HG03159 (cell line): ENCODE data around the gene SPTBN1.
"Not testable (repeated sequence)": the region's sequence is repeated elsewhere in the genome, so short reads cannot be mapped to it uniquely, and the experiment has no call there.

Experiments used
- ATAC-seq: cut with Tn5 transposase; IDR thresholded peaks from one replicate; pipeline ENCODE4 v1.9.1; 2021; ENCODE audit warnings: mild to moderate bottlenecking, moderate library complexity; ENCODE audit not compliant: unreplicated experiment

The SPTBN1 gene

DNA sequence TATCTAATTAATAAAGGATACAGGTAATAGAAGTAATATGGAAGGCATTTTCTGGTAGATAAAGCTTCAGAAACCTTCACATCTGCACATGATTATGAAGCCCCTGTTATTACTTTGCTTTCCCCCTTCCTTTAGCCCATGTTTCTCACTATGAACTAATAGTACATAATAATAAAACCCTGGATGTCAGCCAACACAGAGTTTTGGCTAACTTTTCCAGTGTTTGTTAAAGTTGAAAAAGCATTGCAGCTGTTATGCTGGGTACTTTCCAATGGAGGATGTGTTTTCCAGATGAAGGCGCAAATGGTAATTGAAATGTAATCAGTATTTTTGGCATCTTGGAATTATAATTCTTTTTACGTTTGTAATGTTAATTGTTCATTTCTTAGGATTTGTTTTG, 43.5 kb downstream of the SPTBN1 start:
- ATAC-seq: no peak

DNA sequence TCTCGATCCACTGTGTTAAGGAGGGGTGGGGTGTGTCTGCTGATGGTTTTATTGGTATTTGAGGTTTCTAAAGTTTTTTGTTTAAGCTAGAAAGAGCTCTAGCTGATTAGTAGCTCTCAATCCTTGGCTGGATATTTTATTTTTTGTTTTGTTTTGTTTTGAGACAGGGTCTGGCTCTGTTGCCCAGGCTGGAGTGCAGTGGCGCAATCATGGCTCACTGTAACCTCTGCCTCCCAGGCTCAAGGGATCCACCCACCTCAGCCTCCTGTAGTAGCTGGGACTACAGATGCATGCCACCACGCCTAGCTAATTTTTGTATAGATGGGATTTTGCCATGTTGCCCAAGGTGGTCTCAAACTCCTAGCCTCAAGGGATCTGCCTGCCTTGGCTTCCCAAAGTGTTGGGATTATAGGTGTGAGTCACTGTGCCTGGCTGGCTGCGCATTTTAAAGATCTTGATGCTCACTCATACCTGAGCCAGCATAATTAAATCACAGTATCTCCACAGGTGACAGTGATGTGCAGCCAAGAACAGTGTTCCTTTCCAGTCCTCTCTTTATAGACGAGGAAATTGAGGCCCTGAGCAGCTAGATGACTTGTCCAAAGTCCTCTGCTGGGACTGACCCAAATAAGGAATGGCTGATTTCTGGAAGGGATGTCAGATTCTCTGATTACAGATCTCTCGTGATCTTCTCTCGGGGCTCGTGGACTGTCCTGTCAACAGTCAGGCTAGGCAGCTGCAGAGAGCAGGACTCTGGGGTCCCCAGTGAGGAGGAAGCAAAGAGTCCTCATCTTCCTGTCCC, 44.5 kb downstream of the SPTBN1 start:
- no peak for ATAC-seq

DNA sequence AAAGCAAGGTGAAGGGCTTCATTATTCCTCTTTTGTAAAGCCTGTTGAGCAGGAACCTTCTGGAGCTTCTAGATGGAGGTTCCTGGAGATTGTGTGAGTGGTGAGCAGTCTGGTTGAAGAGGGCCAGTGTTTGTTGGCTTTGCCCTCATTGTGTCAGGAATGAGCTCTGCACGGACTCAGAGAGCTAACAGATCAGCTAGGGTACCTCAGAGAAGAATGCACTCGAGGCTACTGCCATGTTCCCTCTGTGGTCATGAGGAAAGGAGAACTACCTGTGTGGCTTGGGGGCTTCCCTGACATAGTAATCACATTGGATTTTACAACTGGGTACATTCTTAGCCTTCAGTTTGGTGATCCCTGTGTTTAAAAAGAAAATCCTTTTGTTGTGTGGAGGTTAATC, 46.6 kb downstream of the SPTBN1 start:
- ATAC-seq: no peak

DNA sequence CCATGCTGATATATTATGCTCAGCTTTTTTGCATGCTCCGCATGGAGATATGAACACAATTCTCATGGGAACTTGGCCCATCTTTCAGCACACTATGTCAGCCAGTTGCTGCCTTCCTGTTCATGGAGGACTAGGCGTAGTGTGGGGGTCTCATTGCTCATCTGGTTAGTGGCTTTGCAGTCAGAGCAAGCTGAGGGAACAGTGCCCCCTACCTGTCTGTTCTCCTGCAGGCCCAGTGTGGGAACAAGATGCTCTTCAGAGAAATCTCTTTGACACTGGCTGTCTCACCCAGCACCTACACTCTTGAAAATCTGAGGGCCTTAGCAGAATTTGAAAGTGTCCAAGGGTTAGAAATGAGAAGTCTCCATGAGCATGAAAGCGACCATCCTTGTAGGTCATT, 47.1 kb downstream of the SPTBN1 start:
- ATAC-seq: no peak

DNA sequence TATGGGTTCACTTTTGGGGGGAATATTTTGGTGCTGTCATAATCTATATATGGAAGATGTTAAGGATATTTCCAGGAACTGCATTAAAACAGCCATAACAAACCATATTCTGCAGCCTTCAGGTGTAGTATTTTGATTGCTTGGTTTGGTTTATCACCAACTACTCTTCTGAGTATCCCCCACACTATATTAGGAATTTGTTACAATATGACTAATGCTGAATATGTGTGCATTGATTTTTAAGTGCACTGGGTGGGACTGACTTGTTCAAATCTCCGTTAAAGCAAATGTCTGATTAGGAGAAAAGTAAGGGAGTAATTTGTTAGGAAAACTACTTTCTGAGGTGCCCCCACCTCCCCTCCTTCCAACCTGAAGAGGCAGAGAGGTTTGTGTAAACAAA, 47.7 kb downstream of the SPTBN1 start:
- ATAC-seq: no peak

DNA sequence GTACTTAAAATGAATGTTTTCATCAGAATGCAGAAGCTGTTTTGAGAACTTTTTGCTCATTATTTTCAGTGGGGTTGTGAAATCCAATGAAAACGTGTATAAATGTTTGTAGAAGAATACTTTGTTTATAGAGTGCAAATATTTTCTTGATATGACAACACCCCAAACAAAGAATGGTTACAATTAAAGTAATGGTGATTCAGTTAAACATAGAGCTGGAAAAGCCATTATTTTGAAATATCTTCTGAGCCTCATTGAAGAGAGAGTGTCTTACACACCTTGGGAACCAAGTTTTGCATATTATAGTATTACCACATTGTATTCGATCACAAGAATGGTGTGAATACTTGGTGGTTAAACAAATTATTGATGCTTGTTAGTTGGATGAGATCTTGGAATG, 48.7 kb downstream of the SPTBN1 start:
- ATAC-seq: no peak

DNA sequence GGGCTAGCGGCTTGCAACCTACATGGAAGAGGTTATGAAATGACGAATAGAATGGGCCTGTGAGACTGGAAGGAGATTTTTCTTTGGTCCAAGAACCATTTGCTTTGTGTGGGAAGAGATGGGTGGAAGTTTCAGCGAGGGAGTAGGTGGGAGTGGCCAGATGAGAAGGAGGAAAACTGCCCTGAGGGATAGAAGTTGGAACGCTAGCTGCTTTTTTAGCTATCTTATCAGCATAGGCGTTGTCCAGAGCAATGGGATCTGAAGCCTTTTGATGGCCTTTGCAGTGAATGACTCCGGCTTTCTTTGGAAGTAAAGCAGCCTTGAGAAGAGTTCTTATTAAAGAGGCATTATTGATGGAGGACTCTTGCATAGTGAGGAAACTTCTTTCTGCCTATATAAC, 52.4 kb downstream of the SPTBN1 start:
- no peak for ATAC-seq

DNA sequence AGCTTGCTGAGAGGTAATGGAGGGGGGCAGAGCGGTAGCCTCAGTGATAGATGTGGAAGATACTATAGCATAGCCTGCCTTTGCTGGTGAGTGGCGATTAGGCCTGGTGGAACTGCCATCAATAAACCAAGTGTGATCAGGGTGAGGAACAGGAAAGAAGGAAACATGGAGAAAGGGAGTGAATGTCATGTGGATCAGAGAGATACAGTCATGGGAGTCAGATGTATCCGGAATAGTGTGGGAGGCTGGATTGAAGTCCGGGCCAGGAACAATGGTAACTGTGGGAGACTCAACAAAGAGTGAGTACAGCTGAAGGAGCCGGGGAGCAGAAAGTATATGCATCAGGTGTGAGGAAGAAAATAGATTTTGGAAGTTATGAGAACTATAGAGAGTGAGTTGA, 52.9 kb downstream of the SPTBN1 start:
- ATAC-seq: not testable (repeated sequence)

DNA sequence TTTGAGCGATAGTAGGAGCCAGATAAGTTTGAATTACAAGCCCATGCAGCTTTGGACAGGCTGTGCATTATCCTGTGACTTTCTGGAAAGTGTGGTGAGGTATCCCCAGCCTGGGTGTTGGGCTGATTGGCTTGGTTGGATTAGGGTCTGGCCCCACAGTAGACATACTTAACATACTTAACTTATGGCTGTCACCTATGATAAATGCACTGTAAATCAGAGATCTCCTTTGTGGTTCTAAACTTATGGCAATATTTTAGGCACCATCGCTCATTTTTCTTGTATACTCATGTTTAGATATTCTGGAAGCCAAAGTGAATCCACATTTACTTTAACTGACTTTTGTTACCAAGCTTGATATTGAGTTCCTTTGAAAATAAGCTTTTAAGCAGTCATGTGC, 54.8 kb downstream of the SPTBN1 start:
- ATAC-seq: no peak

DNA sequence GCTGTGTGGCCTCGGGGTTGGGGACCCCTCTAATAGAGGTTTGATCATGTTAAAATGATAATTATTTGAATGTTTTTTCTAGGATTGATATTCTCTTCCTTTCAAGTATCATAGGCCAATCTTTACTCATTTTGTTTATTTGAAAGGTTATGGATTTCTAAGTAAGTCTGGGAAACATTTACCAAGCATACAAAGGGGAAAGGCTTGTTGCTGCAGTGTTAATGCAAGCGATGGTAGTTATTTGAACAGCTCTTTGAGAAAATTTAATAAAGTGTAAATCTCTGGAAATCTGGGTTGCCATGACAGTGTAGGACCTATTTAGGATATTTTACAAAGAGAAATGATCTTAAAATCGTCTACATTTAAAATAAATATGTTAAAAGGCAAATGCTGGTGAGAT, 56.1 kb downstream of the SPTBN1 start:
- ATAC-seq: no peak

DNA sequence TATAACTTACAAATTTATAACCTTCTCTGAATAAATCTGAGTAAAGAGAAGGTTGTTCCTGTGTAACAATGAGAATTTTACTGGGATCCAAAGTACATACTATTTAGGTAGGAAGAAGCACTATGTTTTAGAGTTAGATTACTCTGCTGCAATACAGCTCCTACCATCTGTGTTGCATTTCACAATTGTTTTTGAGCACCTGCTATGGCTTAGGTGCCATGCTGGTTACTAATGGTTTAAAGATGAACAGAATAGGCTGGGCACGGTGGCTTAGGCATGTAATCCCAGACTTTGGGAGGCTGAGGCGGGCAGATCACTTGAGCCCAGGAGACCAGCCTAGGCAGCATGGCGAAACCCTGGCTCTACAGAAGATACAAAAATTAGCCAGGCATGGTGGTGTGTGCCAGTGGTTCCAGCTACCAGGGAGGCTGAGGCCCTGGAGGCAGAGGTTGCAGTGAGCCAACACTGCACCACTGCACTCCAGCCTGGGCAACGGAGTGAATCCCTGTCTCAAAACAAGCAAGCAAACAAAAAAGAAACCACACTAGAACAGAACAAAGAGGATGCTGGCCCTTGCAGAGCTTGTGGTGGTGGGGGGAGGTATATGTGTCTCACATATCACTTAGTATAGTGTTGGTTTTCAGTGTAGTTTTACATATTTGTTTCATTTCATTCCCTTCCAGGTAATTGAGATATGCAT, 56.7 kb downstream of the SPTBN1 start:
- no peak for ATAC-seq

DNA sequence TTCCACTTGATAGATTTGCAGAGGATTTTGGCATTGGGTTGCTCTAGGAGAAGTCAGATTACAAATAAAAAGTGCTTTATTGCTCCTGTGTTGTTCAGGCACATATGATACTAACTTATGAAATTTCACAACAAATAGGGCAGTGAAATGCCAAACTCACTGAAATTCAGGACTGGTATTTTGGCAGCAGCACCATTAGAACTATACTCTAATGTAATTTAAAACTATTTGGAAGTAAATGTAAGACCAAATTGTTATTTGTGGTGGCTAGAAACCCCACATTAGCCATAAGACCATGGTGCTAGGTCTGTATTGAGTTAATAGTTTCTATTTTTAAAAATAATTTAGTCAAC, 57.2 kb downstream of the SPTBN1 start:
- ATAC-seq: no peak

DNA sequence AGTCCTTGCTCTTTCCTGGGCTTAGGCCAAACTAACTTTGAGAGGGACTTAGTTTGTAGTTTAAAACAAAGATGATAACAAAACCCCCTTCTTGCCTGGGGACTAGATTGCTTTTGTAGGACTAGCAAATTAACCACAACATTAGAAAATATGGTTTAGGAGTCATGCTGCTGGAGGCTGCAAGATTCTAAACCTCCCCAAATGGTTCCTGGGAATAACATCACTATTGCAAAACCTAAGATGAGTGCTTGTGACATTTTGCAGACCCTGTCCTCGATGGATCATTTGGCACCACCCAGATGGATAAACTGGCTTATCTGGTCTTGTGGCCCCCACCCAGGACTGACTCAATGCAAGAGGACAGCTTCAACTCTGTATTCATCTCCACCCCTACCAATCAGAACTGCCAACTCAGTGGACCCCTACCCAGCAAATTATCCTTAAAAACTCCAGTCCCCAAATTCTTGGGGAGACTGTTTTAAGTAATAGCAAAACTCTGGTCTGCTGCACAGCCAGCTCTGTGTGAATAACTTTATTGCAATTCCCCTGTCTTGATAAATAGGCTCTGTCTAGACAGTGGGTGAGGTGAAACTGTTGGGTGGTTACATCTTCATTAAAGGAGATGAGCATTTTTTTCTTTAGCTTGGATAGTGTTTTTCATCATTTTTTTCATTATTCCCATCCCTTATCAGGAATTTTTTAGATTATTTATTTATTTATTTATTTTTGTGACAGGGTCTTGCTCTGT, 58.9 kb downstream of the SPTBN1 start:
- no peak for ATAC-seq

DNA sequence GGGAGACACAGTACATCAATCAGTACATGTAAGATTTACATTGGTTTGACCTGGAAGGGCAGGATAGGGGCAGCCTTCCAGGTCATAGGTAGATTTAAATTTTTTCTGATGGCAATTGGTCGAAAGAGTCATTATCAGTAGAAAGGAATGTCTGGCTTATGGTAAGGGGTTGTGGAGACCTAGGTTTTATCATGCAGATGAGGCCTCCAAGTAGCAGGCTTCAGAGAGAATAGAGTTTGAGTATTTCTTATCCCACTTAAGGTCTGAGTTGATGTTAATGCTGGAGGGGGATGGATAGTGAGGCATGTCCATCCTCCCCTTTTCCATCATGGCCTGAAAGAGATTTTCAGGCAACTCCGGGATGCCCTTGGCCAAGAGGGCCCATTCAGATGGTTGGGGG, 60.7 kb downstream of the SPTBN1 start:
- ATAC-seq: no peak

DNA sequence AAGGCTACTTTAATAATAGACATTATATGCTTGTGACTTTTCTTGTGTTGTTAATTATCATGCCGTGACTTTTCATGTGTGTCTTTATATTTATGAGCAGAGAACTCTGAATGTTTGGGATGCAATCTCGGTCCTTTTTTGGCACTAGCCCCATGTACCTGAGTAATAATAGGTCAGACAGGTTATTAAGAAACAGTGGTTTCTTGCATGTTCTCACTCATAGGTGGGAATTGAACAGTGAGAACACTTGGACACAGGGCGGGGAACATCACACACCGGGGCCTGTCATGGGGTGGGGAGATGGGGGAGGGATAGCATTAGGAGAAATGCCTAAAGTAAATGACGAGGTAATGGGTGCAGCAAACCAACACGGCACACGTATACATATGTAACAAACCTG, 61.9 kb downstream of the SPTBN1 start:
- ATAC-seq: not testable (repeated sequence)

DNA sequence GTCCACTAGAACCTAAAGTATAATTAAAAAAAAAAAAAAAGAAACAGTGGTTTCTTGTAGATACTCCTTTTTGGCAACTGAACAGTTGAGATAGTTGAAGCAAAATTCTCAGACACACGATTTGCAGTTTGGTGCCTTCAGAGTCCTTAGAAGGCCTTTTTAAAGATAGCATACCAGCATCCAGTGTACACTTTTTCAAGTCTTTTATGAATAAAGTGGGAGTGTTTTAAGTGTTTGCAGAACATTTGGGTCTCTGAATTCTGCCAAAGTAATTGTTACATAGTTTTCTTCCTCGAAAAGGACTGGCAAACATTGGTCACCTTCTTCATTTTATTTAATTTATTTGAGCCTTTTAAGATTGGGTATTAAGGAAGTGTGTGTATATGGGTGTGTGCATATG, 62.3 kb downstream of the SPTBN1 start:
- no peak for ATAC-seq

DNA sequence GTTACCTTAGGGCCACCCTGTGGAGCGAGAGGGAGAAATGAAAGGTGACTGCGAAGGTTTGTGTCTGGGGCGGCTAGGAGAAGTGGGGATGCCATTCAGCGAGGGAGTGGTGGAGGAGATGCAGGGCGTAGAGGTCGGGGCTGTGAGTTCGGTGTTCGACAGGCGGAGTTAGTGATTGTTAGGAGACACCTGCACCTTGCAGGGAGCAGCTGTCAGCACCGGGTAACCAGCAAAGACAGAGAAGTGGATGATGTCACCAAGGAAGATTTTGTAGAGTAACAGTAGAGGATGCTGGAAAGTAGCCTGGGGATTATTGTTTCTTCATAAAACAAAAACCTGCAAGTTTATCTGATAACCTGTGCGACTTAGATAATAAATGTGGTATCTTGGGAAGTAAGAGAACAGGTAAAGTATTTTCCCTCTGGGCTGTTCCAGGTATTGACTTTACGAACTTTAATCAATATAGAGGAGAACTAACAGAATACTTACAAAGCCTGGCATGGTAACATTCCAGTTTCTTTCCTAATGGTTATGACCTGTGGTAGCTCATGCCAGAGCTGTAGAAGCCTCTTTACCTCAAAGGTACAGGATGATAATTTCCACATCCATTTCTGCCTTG, 63.8 kb downstream of the SPTBN1 start:
- no peak for ATAC-seq

DNA sequence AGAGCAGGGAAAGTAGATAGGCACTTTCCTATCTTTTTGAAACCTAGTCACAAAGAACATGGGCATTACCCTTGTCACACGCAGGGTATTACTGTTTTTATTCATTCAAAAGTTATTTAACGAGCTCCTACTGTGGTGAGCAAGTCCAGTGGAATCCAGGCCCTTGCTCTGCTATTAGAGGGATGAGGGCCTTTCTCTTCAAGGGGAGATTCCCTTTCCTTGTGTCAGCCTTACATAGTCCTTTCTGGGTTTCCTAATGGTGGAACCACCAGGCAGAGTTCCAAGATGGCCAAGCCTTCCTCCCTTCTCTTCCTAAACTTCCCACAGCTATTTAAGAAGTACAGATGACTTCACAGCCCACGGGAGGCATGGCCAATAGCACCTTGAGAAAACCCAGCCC, 64.6 kb downstream of the SPTBN1 start:
- ATAC-seq: no peak

DNA sequence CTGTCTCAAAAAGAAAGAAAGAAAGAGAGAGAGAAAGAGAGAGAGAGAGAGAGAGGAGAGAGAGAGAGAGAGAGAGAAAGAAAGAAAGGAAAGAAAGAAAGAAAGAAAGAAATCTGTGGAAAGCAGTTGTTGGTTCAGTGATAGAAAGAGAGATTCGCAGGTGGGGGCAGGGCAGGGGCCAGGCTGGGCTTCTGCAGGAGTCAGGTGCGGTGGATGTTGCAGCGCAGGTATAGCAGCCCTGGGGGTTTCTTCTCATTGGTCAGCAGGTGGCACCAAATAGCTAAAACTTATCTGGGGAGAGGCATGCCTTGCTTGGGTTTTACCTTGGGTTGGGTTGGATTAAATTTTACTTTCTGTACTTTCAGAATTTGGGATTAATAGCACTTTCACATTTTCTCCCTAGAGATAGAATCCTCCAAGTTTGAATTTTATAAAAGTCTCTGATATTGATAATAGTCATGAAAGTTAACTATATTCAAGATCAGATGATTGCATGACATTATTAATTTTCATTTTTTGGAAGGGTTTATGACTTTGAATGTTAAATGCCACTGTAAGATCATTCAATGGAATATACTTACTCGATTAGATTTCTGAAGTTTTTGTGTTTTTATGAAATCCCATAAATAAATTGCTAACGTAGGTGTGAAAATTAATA, 66.6 kb downstream of the SPTBN1 start:
- ATAC-seq: peak; percentile 67

DNA sequence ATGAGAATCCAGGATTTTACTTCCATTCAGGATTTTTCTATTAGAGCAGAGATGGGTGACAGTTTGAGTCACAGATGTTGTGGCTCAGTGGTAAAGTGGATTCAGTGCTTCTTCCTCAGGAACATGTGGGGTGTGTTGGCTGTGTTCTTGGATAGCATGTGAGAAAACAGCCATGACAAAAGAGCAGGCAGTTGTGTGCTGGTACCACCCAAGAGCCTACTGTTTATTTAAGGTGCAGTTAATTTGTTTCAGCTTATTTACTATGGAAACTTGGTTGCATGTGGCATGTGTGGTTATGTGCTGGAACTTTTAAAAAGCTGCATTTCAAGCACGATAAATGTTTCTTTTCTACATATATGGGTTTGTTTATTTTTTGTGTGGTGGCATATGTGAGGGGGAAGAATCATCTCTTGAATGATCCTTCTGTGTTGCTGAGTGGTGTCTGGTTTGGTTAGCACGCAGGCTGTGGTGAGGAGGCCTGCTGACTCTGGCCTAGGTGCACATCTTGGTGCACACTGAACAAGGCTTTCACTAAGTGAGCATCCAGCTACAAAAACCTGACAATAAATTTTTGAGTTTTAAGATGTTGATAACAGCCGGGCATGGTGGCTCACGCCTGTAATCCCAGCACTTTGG, 67.3 kb downstream of the SPTBN1 start:
- ATAC-seq: no peak
